ENCODE results near the gene RDH5. TPM values are rescaled to one million over a fixed set of nuclear protein-coding genes. Genes with fewer than 3 reads are reported as not detected.

Gene RDH5
- total RNA-seq, 1 donor from 2014 or later = 16.5 TPM

DNA sequence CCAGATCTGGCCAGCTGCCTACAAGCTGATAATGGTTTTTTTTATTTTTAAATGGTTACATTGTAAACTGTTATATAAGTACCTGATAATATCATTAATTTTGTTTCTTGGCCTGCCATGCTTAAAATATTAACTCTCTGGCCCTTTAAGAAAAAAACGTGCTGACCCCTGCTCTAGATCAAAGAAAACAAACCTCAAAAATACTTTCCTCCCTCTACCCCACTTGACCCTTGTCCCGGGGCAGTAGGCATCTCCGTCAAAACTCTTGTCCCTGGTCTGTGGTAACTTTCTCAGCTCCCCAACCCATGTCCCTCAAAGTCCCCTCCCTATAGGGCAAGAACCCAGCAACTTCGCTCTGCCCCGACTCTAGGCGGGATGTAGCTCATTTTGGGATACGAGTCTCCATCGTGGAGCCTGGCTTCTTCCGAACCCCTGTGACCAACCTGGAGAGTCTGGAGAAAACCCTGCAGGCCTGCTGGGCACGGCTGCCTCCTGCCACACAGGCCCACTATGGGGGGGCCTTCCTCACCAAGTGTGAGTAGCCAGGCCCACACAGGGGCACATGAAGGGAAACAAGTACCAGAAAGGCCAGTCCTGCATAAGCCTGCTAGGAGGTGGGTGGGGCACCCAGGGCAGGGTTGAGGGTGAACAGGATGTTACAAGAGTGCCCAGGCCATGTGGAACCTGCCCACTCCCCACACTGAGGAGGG, 3.5 kb downstream of the RDH5 start:
- DNase-seq (no peak), ATAC-seq (ENCODE audit: low read depth) (no peak)
- POLR2A ChIA-PET = interaction anchor here (1.1 to 2.3 kb wide), 2 partner anchors 13 to 18 kb away, joined by 3 to 9 read pairs; no protein-coding TSS in a partner anchor
- intact Hi-C loops (cut with micrococcal nuclease) = loop anchor here (1.0 kb wide), 1 partner anchor 14 kb away; no protein-coding TSS in a partner anchor
- H3K9me3 Mint-ChIP-seq = no peaks in the 10 kb centered on the region
- no peak overlapping the region for H3K4me3 Mint-ChIP-seq
- peaks cover 23% of the 10 kb centered on the region for H3K4me1 Mint-ChIP-seq
- no peaks in the 10 kb centered on the region for H3K27me3 Mint-ChIP-seq
- TF ChIP-seq, protein P1, sequence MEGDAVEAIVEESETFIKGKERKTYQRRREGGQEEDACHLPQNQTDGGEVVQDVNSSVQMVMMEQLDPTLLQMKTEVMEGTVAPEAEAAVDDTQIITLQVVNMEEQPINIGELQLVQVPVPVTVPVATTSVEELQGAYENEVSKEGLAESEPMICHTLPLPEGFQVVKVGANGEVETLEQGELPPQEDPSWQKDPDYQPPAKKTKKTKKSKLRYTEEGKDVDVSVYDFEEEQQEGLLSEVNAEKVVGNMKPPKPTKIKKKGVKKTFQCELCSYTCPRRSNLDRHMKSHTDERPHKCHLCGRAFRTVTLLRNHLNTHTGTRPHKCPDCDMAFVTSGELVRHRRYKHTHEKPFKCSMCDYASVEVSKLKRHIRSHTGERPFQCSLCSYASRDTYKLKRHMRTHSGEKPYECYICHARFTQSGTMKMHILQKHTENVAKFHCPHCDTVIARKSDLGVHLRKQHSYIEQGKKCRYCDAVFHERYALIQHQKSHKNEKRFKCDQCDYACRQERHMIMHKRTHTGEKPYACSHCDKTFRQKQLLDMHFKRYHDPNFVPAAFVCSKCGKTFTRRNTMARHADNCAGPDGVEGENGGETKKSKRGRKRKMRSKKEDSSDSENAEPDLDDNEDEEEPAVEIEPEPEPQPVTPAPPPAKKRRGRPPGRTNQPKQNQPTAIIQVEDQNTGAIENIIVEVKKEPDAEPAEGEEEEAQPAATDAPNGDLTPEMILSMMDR (IDR thresholded peaks at IDR 0.05) = no peak
- H3K36me3 Mint-ChIP-seq (ENCODE audit: low read depth) = peaks cover 30% of the 10 kb centered on the region
- CTCF ChIA-PET = interaction anchor here (4.2 kb wide), 1 partner anchor 13 kb away, joined by 51 read pairs; no protein-coding TSS in a partner anchor
- H3K27ac Mint-ChIP-seq = peak overlapping the region; percentile 56

DNA sequence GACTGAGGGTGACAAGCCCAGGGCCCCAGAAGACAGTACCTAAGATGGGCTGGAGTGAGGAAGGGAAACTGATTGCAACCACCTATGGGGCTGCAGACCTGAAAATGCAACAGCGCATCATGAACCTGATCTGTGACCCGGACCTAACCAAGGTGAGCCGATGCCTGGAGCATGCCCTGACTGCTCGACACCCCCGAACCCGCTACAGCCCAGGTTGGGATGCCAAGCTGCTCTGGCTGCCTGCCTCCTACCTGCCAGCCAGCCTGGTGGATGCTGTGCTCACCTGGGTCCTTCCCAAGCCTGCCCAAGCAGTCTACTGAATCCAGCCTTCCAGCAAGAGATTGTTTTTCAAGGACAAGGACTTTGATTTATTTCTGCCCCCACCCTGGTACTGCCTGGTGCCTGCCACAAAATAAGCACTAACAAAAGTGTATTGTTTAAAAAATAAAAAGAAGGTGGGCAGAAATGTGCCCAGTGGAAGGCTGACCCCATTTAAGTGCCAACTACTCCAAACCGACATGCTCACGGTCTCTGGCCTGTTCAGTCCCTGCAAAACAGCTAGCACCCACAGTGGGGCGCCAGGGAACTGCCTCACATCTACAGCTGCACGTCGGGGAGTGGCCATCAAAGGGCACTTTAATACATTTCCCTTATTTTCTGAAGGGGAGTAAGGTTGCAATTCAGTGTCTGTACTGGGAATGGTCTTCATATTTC, 4.2 kb downstream of the RDH5 start:
- no peaks in the 10 kb centered on the region for H3K9me3 Mint-ChIP-seq
- peaks cover 30% of the 10 kb centered on the region for H3K36me3 Mint-ChIP-seq (ENCODE audit: low read depth)
- no peaks in the 10 kb centered on the region for H3K27me3 Mint-ChIP-seq
- peak overlapping the region; percentile 9 for H3K27ac Mint-ChIP-seq
- TF ChIP-seq, protein P1 (IDR thresholded peaks at IDR 0.05) = no peak
- no peak overlapping the region for H3K4me3 Mint-ChIP-seq
- POLR2A ChIA-PET = interaction anchor here (1.0 to 2.3 kb wide), 4 partner anchors 9 to 51 kb away, joined by 3 to 9 read pairs (median 6); partner anchors contain the start of gene BLOC1S1
- DNase-seq = no peak
- CTCF ChIA-PET = interaction anchor here (1.0 to 4.2 kb wide), 5 partner anchors 13 to 216 kb away, joined by 3 to 51 read pairs (median 3); no protein-coding TSS in a partner anchor
- peak; percentile 45 for ATAC-seq (ENCODE audit: low read depth)
- H3K4me1 Mint-ChIP-seq = peaks cover 22% of the 10 kb centered on the region
- intact Hi-C loops (cut with micrococcal nuclease) = loop anchor here (1.0 kb wide), 1 partner anchor 13 kb away; no protein-coding TSS in a partner anchor

DNA sequence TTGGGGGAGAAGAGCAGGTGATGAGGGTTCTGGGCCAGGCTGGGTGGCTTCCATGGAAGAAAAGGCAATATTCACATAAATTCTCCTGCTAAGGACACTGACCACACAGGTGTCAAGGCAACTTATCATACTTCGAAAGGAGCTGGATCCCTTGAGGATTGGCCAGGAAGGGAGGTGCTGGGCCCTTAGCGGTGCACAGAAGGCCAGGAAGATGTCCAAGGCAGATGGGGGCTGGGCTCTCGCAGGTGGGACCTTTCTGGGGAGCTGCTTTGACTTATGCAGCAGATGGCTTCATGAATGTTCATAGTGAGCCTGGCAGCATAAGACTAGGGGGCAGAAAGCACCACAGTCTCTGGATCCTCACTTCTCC, 4.7 kb downstream of the RDH5 start:
- TF ChIP-seq, protein P1 (IDR thresholded peaks at IDR 0.05) = no peak
- no peak for ATAC-seq (ENCODE audit: low read depth)
- intact Hi-C loops (cut with micrococcal nuclease) = loop anchor here (1.0 kb wide), 1 partner anchor 12 kb away; no protein-coding TSS in a partner anchor
- peaks cover 28% of the 10 kb centered on the region for H3K4me1 Mint-ChIP-seq
- CTCF ChIA-PET = interaction anchor here (1.0 to 4.2 kb wide), 5 partner anchors 12 to 216 kb away, joined by 3 to 51 read pairs (median 3); no protein-coding TSS in a partner anchor
- H3K27ac Mint-ChIP-seq = peak overlapping the region; percentile 9
- no peak overlapping the region for H3K4me3 Mint-ChIP-seq
- DNase-seq = no peak
- no peaks in the 10 kb centered on the region for H3K27me3 Mint-ChIP-seq
- H3K9me3 Mint-ChIP-seq = no peaks in the 10 kb centered on the region
- peaks cover 30% of the 10 kb centered on the region for H3K36me3 Mint-ChIP-seq (ENCODE audit: low read depth)
- POLR2A ChIA-PET = interaction anchor here (0.6 to 2.3 kb wide), 5 partner anchors 9 to 414 kb away, joined by 3 to 9 read pairs (median 4); partner anchors contain the start of gene BLOC1S1

DNA sequence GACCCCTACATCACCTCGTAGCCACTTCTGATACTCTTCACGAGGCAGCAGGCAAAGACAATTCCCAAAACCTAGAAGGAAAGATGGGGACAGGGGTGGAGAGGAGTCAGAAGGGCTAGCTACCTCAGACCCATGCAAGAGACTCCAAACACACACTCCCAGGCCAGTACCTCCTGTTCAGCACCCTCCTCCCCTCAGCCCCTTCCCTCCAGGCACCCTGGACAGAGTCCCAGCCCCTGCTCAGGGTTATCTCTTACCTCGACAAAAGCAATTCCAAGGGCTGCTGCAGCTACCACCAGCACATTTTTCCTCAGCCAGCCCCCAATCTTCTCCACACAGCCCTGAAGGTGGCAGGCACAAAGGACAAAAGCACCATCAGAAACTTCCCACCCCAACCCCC, 5.4 kb downstream of the RDH5 start:
- no peak for ATAC-seq (ENCODE audit: low read depth)
- Mint-ChIP-seq H3K4me1 (peaks cover 34% of the 10 kb centered on the region), H3K27ac (no peak overlapping the region)

More for the DNA sequence above, 5.4 kb downstream of the RDH5 start:
- intact Hi-C loops (cut with micrococcal nuclease) = no loop called here
- ChIA-PET POLR2A (interaction anchor here (0.6 to 2.3 kb wide), 3 partner anchors 10 to 414 kb away, joined by 3 to 9 read pairs (median 9); partner anchors contain the start of gene BLOC1S1), CTCF (interaction anchor here (1.3 to 4.2 kb wide), 3 partner anchors 12 to 72 kb away, joined by 3 to 51 read pairs (median 5); no protein-coding TSS in a partner anchor)
- TF ChIP-seq, protein P1 (IDR thresholded peaks at IDR 0.05) = no peak
- DNase-seq = no peak
- Mint-ChIP-seq H3K4me3 (no peak overlapping the region), H3K36me3 (ENCODE audit: low read depth) (peaks cover 28% of the 10 kb centered on the region), H3K9me3 (no peaks in the 10 kb centered on the region), H3K27me3 (no peaks in the 10 kb centered on the region)
